ENCODE results near the gene COL6A2.
"Not testable (repeated sequence)": the region's sequence is repeated elsewhere in the genome, so short reads cannot be mapped to it uniquely, and the experiment has no call there.

DNA sequence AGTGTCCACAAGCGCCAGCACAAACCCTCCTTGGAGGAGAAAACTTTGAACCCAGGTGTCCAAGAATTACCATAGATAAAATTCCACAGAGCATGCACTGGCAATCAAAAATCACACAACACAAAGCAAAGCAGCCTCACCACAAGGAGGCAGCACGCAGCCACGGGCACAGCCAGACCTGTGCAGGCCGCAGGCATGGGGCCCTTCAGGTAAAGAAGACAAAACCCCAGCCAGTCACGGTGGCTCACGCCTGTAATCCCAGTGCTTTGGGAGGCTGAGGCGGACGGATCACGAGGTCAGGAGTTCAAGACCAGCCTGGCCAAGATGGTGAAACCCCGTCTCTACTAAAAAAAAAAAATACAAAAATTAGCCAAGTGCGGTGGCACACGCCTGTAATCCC is 49.5 kb downstream of the COL6A2 start:
- TF ChIP-seq, protein P1, sequence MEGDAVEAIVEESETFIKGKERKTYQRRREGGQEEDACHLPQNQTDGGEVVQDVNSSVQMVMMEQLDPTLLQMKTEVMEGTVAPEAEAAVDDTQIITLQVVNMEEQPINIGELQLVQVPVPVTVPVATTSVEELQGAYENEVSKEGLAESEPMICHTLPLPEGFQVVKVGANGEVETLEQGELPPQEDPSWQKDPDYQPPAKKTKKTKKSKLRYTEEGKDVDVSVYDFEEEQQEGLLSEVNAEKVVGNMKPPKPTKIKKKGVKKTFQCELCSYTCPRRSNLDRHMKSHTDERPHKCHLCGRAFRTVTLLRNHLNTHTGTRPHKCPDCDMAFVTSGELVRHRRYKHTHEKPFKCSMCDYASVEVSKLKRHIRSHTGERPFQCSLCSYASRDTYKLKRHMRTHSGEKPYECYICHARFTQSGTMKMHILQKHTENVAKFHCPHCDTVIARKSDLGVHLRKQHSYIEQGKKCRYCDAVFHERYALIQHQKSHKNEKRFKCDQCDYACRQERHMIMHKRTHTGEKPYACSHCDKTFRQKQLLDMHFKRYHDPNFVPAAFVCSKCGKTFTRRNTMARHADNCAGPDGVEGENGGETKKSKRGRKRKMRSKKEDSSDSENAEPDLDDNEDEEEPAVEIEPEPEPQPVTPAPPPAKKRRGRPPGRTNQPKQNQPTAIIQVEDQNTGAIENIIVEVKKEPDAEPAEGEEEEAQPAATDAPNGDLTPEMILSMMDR (conservative IDR thresholded peaks at IDR 0.05; ENCODE audit: low read depth, low read length), result peak; percentile 60
- not testable (repeated sequence) for TF ChIP-seq POLR2A (IDR thresholded peaks at IDR 0.05; ENCODE audit: low read depth, low read length); RCOR1 (IDR thresholded peaks at IDR 0.05; ENCODE audit: insufficient replicate concordance, low read length); NFE2L2 (IDR thresholded peaks at IDR 0.05; ENCODE audit: low read depth, low read length); FOS (IDR thresholded peaks at IDR 0.05; ENCODE audit: low read depth, low read length); MAZ (IDR thresholded peaks at IDR 0.05; ENCODE audit: borderline replicate concordance, low read depth, low read length); MAFK (IDR thresholded peaks at IDR 0.05; ENCODE audit: low read depth, low read length)
- TF ChIP-seq, protein P2, sequence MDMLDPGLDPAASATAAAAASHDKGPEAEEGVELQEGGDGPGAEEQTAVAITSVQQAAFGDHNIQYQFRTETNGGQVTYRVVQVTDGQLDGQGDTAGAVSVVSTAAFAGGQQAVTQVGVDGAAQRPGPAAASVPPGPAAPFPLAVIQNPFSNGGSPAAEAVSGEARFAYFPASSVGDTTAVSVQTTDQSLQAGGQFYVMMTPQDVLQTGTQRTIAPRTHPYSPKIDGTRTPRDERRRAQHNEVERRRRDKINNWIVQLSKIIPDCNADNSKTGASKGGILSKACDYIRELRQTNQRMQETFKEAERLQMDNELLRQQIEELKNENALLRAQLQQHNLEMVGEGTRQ (IDR thresholded peaks at IDR 0.05; ENCODE audit: low read depth, low read length), result not testable (repeated sequence)
- TF ChIP-seq SMC3 (IDR thresholded peaks at IDR 0.05; ENCODE audit: low read depth, low read length), result peak; percentile 58
